ENCODE measurements around the gene OTUB2.

DNA sequence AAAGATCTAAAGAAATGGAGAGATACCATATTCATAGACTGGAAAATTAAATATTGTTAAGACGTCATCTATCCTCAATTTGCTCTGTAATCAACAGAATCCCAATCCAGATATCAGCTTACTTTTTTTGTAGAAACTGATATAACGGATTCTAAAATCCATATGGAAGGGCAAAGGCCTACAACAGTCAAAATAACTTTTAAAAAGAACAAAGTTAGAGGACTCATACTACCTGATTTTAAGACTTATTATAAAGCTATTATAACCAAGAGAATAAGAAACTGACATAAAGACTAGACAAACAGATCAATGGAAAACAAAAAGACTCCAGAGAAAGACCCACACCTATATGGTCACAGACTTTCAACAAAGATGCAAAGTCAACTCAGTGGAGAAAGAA, 48.9 kb downstream of the OTUB2 start:
- TF ChIP-seq POLR2A (IDR thresholded peaks at IDR 0.05), result no peak
- TF ChIP-seq, protein P1, sequence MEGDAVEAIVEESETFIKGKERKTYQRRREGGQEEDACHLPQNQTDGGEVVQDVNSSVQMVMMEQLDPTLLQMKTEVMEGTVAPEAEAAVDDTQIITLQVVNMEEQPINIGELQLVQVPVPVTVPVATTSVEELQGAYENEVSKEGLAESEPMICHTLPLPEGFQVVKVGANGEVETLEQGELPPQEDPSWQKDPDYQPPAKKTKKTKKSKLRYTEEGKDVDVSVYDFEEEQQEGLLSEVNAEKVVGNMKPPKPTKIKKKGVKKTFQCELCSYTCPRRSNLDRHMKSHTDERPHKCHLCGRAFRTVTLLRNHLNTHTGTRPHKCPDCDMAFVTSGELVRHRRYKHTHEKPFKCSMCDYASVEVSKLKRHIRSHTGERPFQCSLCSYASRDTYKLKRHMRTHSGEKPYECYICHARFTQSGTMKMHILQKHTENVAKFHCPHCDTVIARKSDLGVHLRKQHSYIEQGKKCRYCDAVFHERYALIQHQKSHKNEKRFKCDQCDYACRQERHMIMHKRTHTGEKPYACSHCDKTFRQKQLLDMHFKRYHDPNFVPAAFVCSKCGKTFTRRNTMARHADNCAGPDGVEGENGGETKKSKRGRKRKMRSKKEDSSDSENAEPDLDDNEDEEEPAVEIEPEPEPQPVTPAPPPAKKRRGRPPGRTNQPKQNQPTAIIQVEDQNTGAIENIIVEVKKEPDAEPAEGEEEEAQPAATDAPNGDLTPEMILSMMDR (IDR thresholded peaks at IDR 0.05), result no peak
- no peak for TF ChIP-seq EP300 (IDR thresholded peaks at IDR 0.05)
